ENCODE measurements around the gene ADAMTS2.

ADAMTS2 gene

GRCh38 chr5:179371681-179372680, 26.7 kb upstream of the ADAMTS2 start:
- no peak for DNase-seq

- no peak for DNase-seq
These were observed 25.9 kb upstream of the ADAMTS2 start for GRCh38 chr5:179371121-179371510.

- no peak for DNase-seq
These were observed 25.3 kb upstream of the ADAMTS2 start for GRCh38 chr5:179370490-179371120.

DNA sequence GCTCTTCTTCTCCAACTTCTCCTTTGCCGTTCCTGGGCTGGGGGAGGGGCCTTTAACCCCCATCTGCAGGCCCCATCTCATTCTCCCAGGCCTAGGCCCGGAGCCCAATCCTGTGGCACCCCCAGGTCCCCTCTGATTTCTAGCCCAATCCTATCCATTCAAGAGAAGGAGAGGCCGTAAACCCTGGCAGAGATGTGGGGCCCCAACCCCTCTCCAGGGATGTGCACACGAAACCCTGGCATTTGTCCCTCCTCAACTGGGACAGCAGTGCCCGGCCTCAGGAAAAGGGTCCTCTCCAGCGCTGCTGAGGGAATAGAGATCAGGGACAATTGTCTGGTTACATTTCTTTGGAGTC, 24.2 kb upstream of the ADAMTS2 start:
- DNase-seq: no peak

DNA sequence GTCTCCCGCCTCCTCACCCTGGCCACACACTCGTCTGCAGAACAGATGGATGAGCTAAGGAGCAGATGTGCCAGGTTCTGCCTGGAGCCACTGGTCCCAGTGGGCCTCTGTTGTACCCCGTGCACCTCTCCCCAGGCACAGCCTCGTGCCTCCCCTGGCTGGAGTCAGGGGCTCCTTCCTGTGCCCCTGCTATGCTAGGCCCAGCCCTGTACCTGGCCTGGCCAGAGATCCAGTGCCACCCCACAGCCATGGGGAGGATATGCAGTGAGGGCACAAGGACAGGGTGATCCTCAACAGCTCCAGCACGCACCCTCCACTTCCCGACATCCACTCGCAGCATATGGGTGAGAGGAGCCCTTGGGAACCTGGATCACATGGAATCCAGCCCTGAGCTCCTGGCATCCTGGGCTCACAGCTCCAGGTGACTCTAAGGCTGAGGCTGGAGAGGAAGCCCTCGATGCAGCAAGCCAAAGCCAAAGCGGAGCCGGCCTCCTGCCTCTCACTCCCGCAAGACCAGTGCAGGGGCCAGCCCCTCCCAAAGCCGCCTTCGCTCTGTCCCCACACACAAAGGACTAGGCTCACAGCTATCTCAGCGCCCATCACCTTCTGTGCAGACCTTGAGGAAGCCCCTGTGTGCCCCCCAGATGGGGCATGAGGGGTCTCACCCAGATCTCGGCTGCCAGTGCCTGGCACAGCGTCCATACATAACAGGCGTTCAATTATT, 23.7 kb upstream of the ADAMTS2 start:
- DNase-seq: no peak

DNA sequence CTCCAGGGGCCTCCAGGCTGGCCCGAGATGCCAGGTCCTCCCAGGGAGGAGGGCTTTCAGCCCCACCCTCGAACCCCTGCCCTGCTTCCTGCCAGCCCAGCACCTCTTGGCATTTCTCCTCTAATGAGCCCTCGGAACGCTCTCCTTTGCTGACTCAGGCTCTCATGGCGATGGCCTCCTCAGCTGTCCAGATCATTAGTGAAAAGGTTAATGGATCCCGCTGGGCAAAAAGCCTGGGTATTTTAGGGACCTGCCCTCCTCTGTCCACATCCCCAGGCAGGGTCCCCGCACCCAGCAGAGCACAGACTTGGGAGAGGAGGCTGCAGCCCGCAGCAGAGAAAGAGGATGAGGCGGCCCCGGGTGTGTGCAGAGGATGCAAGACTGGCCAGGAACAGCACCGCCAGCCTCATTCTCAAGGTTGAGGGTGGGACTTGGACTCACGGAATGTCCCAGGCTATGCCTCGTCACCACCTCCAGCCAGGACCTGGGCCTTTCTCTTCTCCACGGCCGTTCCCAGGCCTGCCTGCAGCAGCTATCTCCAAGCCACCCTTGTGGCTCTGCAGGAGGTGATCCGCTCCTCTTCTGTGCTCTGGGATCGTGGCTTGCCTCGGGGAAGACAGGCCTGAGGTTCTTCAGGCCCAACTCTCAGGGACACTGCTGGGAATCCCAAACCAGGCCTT, 23.0 kb upstream of the ADAMTS2 start:
- no peak for DNase-seq

GRCh38 chr5:179367491-179367890, 22.2 kb upstream of the ADAMTS2 start:
- no peak for DNase-seq

DNA sequence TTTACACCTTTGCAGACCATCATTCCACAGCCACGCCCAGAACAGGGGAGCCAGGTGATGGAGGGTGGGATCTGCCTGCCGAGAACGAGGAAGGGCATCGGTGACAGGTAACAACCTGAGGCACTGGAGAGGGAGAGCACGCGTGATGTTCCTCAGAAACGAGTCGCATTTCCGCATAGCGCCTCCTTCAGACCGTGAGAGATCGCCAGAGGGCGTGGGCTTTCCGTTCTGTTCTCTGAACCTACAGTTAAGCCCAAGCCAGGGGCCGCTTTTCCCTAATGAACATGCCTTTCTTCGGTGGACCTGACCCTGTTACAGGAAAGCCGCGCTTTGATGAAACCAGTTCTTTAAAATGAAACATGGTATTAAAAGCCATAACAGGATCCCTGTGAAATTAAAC, 17.1 kb upstream of the ADAMTS2 start:
- no peak for DNase-seq

GRCh38 chr5:179361037-179361603, 15.9 kb upstream of the ADAMTS2 start:
- DNase-seq: no peak

- DNase-seq: no peak
These were observed 11.8 kb upstream of the ADAMTS2 start for GRCh38 chr5:179357031-179357430.

DNA sequence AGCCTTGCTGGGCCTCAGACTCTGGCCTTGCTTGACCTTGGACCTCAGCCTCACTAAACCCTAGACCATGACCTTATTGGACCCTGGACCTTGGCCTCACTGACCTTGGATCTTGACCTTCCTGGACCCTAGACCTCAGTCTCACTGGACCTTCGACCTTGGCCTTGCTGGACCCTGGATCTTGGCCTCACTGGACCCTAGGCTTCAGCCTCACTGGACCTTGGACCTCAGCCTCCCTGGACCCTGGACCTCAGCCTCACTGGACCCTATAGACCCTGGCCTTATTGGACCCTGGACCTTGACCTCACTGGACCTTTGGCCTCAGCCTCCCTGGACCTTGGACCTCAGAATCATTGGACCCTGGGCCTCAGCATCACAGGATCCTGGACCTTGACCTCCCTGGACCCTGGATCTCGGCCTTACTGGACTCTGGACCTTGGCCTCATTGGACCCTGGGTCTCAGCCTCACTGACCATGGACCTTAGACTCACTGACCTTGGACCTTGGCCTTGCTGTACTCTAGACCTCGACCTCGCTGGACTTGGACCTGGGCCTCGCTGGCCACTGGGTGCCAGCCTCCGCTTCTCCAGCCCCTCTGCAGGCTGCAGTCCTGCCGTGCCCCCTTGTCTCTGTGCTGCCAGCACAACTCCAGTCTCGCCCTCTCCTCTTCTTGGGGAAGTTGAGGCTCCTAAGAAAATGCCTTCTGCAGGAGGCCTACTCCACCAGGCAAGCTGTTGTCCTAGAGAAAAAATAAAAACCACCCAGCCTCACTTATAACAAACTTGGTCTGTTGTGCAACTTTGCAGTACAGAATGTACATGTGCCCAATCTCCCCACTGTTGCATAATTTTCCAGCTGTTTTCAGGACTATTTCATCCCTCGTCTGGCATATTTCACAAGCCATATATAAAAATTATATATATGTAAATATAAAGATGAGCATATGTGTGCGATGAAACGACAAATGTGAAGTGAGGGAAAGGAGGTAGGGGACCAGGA, 11.0 kb upstream of the ADAMTS2 start:
- DNase-seq: peak; percentile 44 to 45

- DNase-seq: no peak
These were observed 9.1 kb upstream of the ADAMTS2 start for GRCh38 chr5:179354305-179354882.

- DNase-seq: peak; percentile 29 to 47
These were observed 3.6 kb upstream of the ADAMTS2 start for GRCh38 chr5:179348843-179349242.

- no peak for DNase-seq
These were observed 2.8 kb upstream of the ADAMTS2 start for GRCh38 chr5:179348011-179348530.

GRCh38 chr5:179347581-179347980, 2.3 kb upstream of the ADAMTS2 start:
- DNase-seq: no peak

DNA sequence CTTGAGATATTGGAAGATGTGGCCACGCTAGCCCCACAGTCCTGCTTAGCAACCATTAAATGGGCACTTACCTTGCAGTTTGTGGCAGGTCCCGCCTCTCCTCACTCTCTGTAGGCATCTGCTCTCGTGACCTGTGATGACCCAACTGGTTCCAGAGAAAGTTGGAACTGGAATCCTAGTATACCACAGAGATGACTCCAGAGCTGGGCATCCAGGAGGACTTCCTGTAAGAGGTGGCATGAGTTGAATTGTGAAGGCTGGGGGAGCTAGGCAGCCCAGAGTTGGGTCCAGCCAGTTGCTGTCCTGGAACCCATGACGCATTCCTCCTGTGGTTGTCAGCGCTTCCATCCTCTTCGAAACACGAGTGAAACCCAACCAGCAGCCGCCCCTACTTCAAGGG, 1.6 kb upstream of the ADAMTS2 start:
- DNase-seq: no peak

DNA sequence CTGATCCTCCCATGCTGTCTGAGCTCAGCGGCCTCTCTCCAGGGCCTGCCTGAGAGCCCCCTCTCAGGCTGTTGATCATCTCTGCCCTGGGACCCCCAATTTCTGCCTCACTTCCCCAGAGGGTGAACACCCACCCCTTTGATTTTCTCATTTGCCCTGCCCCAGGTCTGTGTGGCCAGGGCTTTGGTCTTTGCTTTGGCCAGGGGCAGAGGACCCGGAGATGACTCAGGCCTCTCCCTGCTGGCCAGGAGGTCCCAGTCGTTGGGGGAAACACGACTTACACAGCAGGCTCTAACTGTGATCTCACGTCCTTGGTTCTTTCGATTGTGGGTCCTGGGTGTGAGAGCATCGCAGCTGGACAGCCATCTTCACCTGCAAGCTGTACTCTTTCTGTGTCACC, 1.1 kb upstream of the ADAMTS2 start:
- DNase-seq: no peak

GRCh38 chr5:179345183-179345432, 153 bp downstream of the ADAMTS2 start:
- no peak for DNase-seq

GRCh38 chr5:179344431-179345182, 654 bp downstream of the ADAMTS2 start:
- DNase-seq: no peak

GRCh38 chr5:179343719-179344430, 1.4 kb downstream of the ADAMTS2 start:
- peak in 1 of 2 donors; percentile 1 for DNase-seq

All from inflammatory macrophage treated with lipopolysaccharide for 1 hour (primary cell).